A549 (cell line): ENCODE measurements around the gene SHC4.

ENCODE experiments used
- BCL3 ChIP-seq: fragments of >200 bp; sonication (Bioruptor Twin); formaldehyde crosslinking; IDR thresholded peaks from 3 replicates; pipeline ENCODE4 v1.6.1; 2016
- CHD4 ChIP-seq: fragments of 200-600 bp; sonication (generic); IDR thresholded peaks from 2 replicates; pipeline ENCODE4 v1.6.1; 2016; ENCODE audit warnings: antibody characterized with exemption, mild to moderate bottlenecking, borderline replicate concordance
- HDAC2 ChIP-seq: fragments of 200-600 bp; sonication (generic); IDR thresholded peaks from 2 replicates; pipeline ENCODE4 v1.6.1; 2016
- MAX ChIP-seq: IDR thresholded peaks from 2 replicates; pipeline ENCODE4 v1.6.1; 2012

DNA sequence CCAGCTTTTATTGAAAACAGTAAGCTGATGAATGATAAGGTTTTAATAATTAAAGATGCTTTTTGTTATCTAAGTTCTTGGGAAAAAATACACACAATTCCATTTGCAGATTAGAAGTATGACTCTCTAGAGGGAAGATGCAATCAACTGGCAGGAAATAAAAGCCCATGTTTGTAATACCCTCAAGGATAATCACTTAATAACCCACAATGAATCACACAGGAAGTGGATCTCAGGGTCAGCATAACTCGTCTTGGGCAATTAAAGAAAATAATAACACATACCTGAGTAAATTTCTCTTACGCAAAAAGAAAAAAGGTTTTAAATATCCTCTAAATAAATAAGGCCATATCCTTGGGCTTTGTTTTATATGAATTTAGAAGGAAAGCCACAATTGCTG is 95.2 kb downstream of the SHC4 start:
- TF ChIP-seq MAX (no peak), CHD4 (no peak), HDAC2 (no peak), BCL3 (no peak)
